IMR-90 (cell line): ENCODE results near the gene GNG2. TPM values are rescaled to one million over a fixed set of nuclear protein-coding genes. Genes with fewer than 3 reads are reported as not detected.

Source experiments
- ATAC-seq: fragments of 200-7000 bp; cut with Tn5 transposase; 2 replicates; pipeline ENCODE4 v1.9.1; 2020; ENCODE audit warnings: low read depth, mild to moderate bottlenecking, moderate library complexity
- BruUV-seq: library from RNA; stranded (reverse); fragments of 400-500 nt; replicated peaks from 2 replicates; lab custom pipeline; 2021; lab: Mats Ljungman, UMichigan
- CTCF ChIA-PET: fragments of 300-600 bp; formaldehyde crosslinking; extraction: SDS; loops from one replicate; lab custom pipeline; 2021; ENCODE audit warnings: antibody characterized with exemption; lab: Yijun Ruan, JAX
- POLR2A ChIA-PET: fragments of 300-600 bp; sonication (Branson Sonifier 250); formaldehyde crosslinking; loops from one replicate; lab custom pipeline; 2022; ENCODE audit warnings: antibody characterized with exemption; ENCODE audit not compliant: unreplicated experiment; lab: Charles Lee
- DNase-seq: peaks from one replicate; pipeline ENCODE4 v3.0.0; 2013
- H2AFZ ChIP-seq: replicated peaks from 2 replicates; pipeline ENCODE3; 2013; ENCODE audit warnings: low read length, mild to moderate bottlenecking; ENCODE audit not compliant: poor library complexity
- H2AK5ac ChIP-seq: 2 replicates; pipeline ENCODE4 v1.6.1; 2013; ENCODE audit warnings: low read depth, low read length, inconsistent platforms
- H2AK9ac ChIP-seq: replicated peaks from 2 replicates; pipeline ENCODE3; 2013; ENCODE audit warnings: mild to moderate bottlenecking, low read depth, low read length, moderate library complexity; ENCODE audit not compliant: poor library complexity
- H2BK120ac ChIP-seq: 2 replicates; pipeline ENCODE4 v1.6.1; 2013; ENCODE audit warnings: low read depth, low read length, inconsistent platforms
- H2BK15ac ChIP-seq: 3 replicates; pipeline ENCODE4 v1.6.1; 2013; ENCODE audit warnings: low read depth, low read length, inconsistent platforms
- H2BK20ac ChIP-seq: 2 replicates; pipeline ENCODE4 v1.6.1; 2013; ENCODE audit warnings: low read depth, mild to moderate bottlenecking, inconsistent platforms, low read length, moderate library complexity
- H2BK5ac ChIP-seq: 2 replicates; pipeline ENCODE4 v1.6.1; 2013; ENCODE audit warnings: mild to moderate bottlenecking, low read depth, low read length, inconsistent platforms; ENCODE audit not compliant: poor library complexity, severe bottlenecking
- H3K14ac ChIP-seq: replicated peaks from 2 replicates; pipeline ENCODE4 v1.6.1; 2013; ENCODE audit warnings: low read depth, low read length, inconsistent platforms
- H3K18ac ChIP-seq: 2 replicates; pipeline ENCODE4 v1.6.1; 2013; ENCODE audit warnings: low read depth, low read length, control low read depth
- H3K23ac ChIP-seq: 2 replicates; pipeline ENCODE4 v1.6.1; 2013; ENCODE audit warnings: low read depth, low read length, inconsistent platforms
- H3K27ac ChIP-seq: 2 replicates; pipeline ENCODE4 v1.5.1; 2013; ENCODE audit warnings: mild to moderate bottlenecking, control low read depth, low read length; ENCODE audit not compliant: insufficient read depth
- H3K27me3 ChIP-seq: 2 replicates; pipeline ENCODE4 v1.6.1; 2013; ENCODE audit warnings: low read length; ENCODE audit not compliant: control insufficient read depth, insufficient read depth
- H3K36me3 ChIP-seq: 2 replicates; pipeline ENCODE4 v1.6.1; 2013; ENCODE audit warnings: low read length, mixed read lengths; ENCODE audit not compliant: control insufficient read depth, insufficient read depth
- H3K4ac ChIP-seq: 2 replicates; pipeline ENCODE4 v1.6.1; 2013; ENCODE audit warnings: low read depth, low read length, inconsistent platforms
- H3K4me1 ChIP-seq: 2 replicates; pipeline ENCODE4 v1.6.1; 2013; ENCODE audit warnings: low read length, mixed read lengths; ENCODE audit not compliant: control insufficient read depth, insufficient read depth
- H3K4me2 ChIP-seq: 2 replicates; pipeline ENCODE4 v1.6.1; 2013; ENCODE audit warnings: low read depth, mild to moderate bottlenecking, control low read depth, low read length, moderate library complexity
- H3K4me3 ChIP-seq: 2 replicates; pipeline ENCODE4 v1.5.1; 2013; ENCODE audit warnings: low read depth, mild to moderate bottlenecking, control low read depth, low read length, moderate library complexity; ENCODE audit not compliant: insufficient read depth
- H3K56ac ChIP-seq: 2 replicates; pipeline ENCODE4 v1.6.1; 2013; ENCODE audit warnings: low read length, inconsistent platforms; ENCODE audit not compliant: insufficient read depth; ENCODE audit errors: extremely low read depth
- H3K79me1 ChIP-seq, 2 experiments: 2 replicates each; pipeline ENCODE4 v1.6.1; 2013; ENCODE audit warnings: low read length in 2 of 2, inconsistent platforms in 1 of 2, low read depth in 1 of 2
- H3K9ac ChIP-seq: 2 replicates; pipeline ENCODE4 v1.6.1; 2013; ENCODE audit warnings: low read depth, low read length, control low read depth
- H3K9me1 ChIP-seq: 2 replicates; pipeline ENCODE4 v1.6.1; 2013; ENCODE audit warnings: low read length, inconsistent platforms; ENCODE audit not compliant: insufficient read depth
- H3K9me3 ChIP-seq: 2 replicates; pipeline ENCODE4 v1.6.1; 2013; ENCODE audit warnings: low read length; ENCODE audit not compliant: control insufficient read depth, insufficient read depth
- H4K20me1 ChIP-seq: 2 replicates; pipeline ENCODE4 v1.6.1; 2013; ENCODE audit warnings: low read length, inconsistent platforms; ENCODE audit not compliant: insufficient read depth
- H4K5ac ChIP-seq: 2 replicates; pipeline ENCODE4 v1.6.1; 2013; ENCODE audit warnings: mild to moderate bottlenecking, low read depth, low read length, control low read depth
- H4K8ac ChIP-seq, 2 experiments: 2 replicates each; pipeline ENCODE4 v1.6.1; 2013; ENCODE audit warnings: low read depth in 2 of 2, low read length in 2 of 2, control low read depth in 1 of 2, inconsistent platforms in 1 of 2
- H4K91ac ChIP-seq: 2 replicates; pipeline ENCODE4 v1.6.1; 2013; ENCODE audit warnings: low read depth, low read length, inconsistent platforms; ENCODE audit not compliant: insufficient read depth
- FOS ChIP-seq: fragments of 150-350 bp; IDR thresholded peaks from 2 replicates; pipeline ENCODE4 v1.6.1; 2016; ENCODE audit warnings: low read depth, low read length
- WGBS, 2 experiments: methylation state at CpG; one replicate each; pipeline versions ENCODE4 v1.1.5 to v1.1.7; 2013; ENCODE audit warnings: missing lambda C conversion rate in 2 of 2; ENCODE audit not compliant: insufficient read length in 1 of 2; ENCODE audit errors: extremely low coverage in 2 of 2; 5-methylcytosine and 5-hydroxymethylcytosine counted together
- dilution Hi-C: fragments of 300-500 bp; cut with HindIII; formaldehyde crosslinking; loops from one replicate; pipeline ENCODE4 v1.14.3; 2018; ENCODE audit warnings: low sequenced_read_pairs; ENCODE audit not compliant: unreplicated experiment
- in situ Hi-C: fragments of 300-500 bp; cut with MboI; formaldehyde crosslinking; loops from 3 replicates; pipeline ENCODE4 v1.14.3; 2019; ENCODE audit warnings: low sequenced_read_pairs, inconsistent platforms, mixed read lengths
- intact Hi-C: fragments of 100-400 bp; cut with micrococcal nuclease; formaldehyde crosslinking; loops from 2 replicates; pipeline ENCODE4 v1.10.0; 2022
- polyA plus RNA-seq, 3 experiments: library from polyadenylated mRNA; depleted of rRNA; stranded (reverse); fragments of >200 nt; gene quantifications; 2 replicates each; pipeline ENCODE4 v1.2.3, GENCODE V29; 2012; ENCODE audit warnings: low replicate concordance in 1 of 3
- total RNA-seq: library from RNA; depleted of rRNA; stranded (reverse); fragments of >200 nt; gene quantifications from 2 replicates; pipeline ENCODE4 v1.2.3, GENCODE V29; 2012
- TF ChIP-seq, protein P1 (sequence below): conservative IDR thresholded peaks from 2 replicates; pipeline ENCODE4 v1.5.1; 2012; ENCODE audit warnings: mild to moderate bottlenecking, low read depth, low read length, improper control_type of control experiment

Gene GNG2
- total and polyA plus RNA-seq, 2 of the 4 experiments (the other 2 are of a cell fraction) = 13.1 to 14.6 TPM

DNA sequence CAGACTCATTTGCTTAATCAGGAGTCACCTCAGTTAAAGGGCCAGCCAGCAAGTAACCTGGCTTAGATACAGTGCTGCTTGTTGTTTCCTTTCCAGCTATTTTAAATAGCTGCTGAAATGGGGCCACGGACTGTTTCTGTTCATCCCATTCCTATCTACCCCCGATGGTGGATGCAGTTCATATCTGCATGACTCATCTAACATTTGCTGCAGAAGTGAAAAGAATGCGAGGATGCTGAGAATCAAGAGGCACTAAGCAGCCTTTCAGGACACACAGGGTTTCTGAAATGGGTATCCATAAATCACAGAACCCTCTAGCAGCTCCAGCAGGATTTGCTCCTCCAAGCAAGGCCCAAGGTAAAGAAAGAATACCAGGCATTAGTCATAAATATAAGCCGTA is 68.8 kb downstream of the GNG2 start:
- Histone ChIP-seq H3K4me3 (no peak overlapping the region), H4K5ac (no peak overlapping the region), H3K23ac (no peak overlapping the region), H3K14ac (no peak overlapping the region), H4K20me1 (no peaks in the 10 kb centered on the region), H4K91ac (no peak overlapping the region), H3K79me1 (peaks cover 2 to 4% of the 10 kb centered on the region in 2 experiments; a peak in 2 of 4 replicates), H2BK5ac (no peak overlapping the region), H3K18ac (no peak overlapping the region), H3K27ac (no peak overlapping the region), H3K9ac (no peak overlapping the region), H2BK15ac (no peak overlapping the region), H3K4me2 (no peak overlapping the region), H3K27me3 (no peaks in the 10 kb centered on the region), H2AFZ (no peak overlapping the region), H3K4ac (no peak overlapping the region), H3K36me3 (peaks cover 2% of the 10 kb centered on the region; the same call in 1 of the 2 replicates), H3K9me1 (peaks cover 3% of the 10 kb centered on the region; the same call in 1 of the 2 replicates), H2BK20ac (no peak overlapping the region), H3K56ac (no peak overlapping the region), H3K4me1 (0 out of 2 replicates have a peak, but pooled peaks cover 2% of the 10 kb centered on the region), H3K9me3 (no peaks in the 10 kb centered on the region), H2AK9ac (no peak overlapping the region), H2AK5ac (no peak overlapping the region), H2BK120ac (no peak overlapping the region), H4K8ac (no peak overlapping the region)
- DNase-seq (peak; percentile 76), ATAC-seq (peak; percentile 97)
- intact Hi-C loops (no loop called here), in situ Hi-C loops (no loop called here), dilution Hi-C loops (no loop called here)
- WGBS, 2 experiments = no CpG with 5 or more reads among the region's 4 CpGs
- TF ChIP-seq, protein P1, sequence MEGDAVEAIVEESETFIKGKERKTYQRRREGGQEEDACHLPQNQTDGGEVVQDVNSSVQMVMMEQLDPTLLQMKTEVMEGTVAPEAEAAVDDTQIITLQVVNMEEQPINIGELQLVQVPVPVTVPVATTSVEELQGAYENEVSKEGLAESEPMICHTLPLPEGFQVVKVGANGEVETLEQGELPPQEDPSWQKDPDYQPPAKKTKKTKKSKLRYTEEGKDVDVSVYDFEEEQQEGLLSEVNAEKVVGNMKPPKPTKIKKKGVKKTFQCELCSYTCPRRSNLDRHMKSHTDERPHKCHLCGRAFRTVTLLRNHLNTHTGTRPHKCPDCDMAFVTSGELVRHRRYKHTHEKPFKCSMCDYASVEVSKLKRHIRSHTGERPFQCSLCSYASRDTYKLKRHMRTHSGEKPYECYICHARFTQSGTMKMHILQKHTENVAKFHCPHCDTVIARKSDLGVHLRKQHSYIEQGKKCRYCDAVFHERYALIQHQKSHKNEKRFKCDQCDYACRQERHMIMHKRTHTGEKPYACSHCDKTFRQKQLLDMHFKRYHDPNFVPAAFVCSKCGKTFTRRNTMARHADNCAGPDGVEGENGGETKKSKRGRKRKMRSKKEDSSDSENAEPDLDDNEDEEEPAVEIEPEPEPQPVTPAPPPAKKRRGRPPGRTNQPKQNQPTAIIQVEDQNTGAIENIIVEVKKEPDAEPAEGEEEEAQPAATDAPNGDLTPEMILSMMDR = no peak
- TF ChIP-seq FOS = peak; percentile 53; the same call in 1 of the 2 replicates
- ChIA-PET CTCF (no interaction called here), POLR2A (no interaction called here)
- no TSS peak for BruUV-seq
